ENCODE data around the gene CLEC17A. TPM values are rescaled to one million over a fixed set of nuclear protein-coding genes. Genes with fewer than 3 reads are reported as not detected.
A peak's percentile ranks its signal among the peaks of the same experiment; 100 is the strongest.
"Not testable (repeated sequence)": the region's sequence is repeated elsewhere in the genome, so short reads cannot be mapped to it uniquely, and the experiment has no call there.

Gene CLEC17A
- total and polyA plus RNA-seq, 8 donors, result 0.18 TPM; not detected in 6

- peak in 1 of 2 donors; percentile 34 for DNase-seq
- Histone ChIP-seq H3K4me3 (no peak overlapping the region), H3K36me3 (peaks cover 6 to 34% (median 22%) of the 10 kb centered on the region in 4 donors), H3K27me3 (no peaks in the 10 kb centered on the region), H3K27ac (no peak overlapping the region), H3K9me3 (no peaks in the 10 kb centered on the region), H3K4me1 (peaks cover 4 to 41% (median 22%) of the 10 kb centered on the region in 4 donors)
- intact Hi-C loops (cut with DNase I; ENCODE audit: low total_unique reads), result no loop called here
- WGBS, 5 donors, result 45 to 69% (median 53%) methylated on average over 15 of the region's 15 CpGs
- TF ChIP-seq, protein P1, sequence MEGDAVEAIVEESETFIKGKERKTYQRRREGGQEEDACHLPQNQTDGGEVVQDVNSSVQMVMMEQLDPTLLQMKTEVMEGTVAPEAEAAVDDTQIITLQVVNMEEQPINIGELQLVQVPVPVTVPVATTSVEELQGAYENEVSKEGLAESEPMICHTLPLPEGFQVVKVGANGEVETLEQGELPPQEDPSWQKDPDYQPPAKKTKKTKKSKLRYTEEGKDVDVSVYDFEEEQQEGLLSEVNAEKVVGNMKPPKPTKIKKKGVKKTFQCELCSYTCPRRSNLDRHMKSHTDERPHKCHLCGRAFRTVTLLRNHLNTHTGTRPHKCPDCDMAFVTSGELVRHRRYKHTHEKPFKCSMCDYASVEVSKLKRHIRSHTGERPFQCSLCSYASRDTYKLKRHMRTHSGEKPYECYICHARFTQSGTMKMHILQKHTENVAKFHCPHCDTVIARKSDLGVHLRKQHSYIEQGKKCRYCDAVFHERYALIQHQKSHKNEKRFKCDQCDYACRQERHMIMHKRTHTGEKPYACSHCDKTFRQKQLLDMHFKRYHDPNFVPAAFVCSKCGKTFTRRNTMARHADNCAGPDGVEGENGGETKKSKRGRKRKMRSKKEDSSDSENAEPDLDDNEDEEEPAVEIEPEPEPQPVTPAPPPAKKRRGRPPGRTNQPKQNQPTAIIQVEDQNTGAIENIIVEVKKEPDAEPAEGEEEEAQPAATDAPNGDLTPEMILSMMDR (IDR thresholded peaks at IDR 0.05), result no peak
- TF ChIP-seq EP300 (IDR thresholded peaks at IDR 0.05), result no peak
Observed at GRCh38 chr19:14550201-14550754, 32.6 kb upstream of the CLEC17A start.

- Histone ChIP-seq H3K36me3 (peaks cover 6 to 34% (median 22%) of the 10 kb centered on the region in 4 donors), H3K4me1 (peaks cover 9 to 42% (median 22%) of the 10 kb centered on the region in 4 donors), H3K27ac (peak overlapping the region in 1 of 5 donors; percentile 8)
- 50 to 73% (median 60%) methylated on average over 10 to 12 of the region's 12 CpGs for WGBS, 5 donors
- intact Hi-C loops (cut with DNase I; ENCODE audit: low total_unique reads); H3K9me3 ChIP-seq; H3K27me3 ChIP-seq; H3K4me3 ChIP-seq: not testable (repeated sequence)
- DNase-seq, result peak; percentile 44 to 93
Observed at GRCh38 chr19:14551134-14552005, 31.5 kb upstream of the CLEC17A start.

DNA sequence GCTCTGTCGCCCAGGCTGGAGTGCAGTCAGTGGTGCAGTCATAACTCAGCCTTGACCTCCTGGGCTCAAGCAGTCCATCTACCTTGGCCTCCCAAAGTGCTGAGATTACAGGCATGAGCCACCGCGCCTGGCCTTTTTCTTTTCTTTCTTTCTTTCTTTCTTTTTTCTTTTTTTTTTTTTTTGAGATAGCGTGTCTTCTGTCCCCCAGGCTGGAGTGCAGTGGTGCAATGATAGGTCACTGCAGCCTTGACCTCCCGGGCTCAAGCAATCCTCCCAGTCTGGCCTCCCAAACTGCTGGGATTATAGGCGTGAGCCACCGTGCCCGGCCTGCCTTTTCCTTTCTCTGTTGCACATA is 30.9 kb upstream of the CLEC17A start:
- H3K4me1 ChIP-seq, result peaks cover 14 to 48% (median 28%) of the 10 kb centered on the region in 4 donors
- H3K27ac ChIP-seq; H3K9me3 ChIP-seq; H3K27me3 ChIP-seq; DNase-seq; H3K4me3 ChIP-seq; intact Hi-C loops (cut with DNase I; ENCODE audit: low total_unique reads): not testable (repeated sequence)
- H3K36me3 ChIP-seq, result peaks cover 6 to 34% (median 22%) of the 10 kb centered on the region in 4 donors
- WGBS, 5 donors, result 81 to 92% (median 87%) methylated on average over 8 of the region's 8 CpGs

- Histone ChIP-seq H3K27me3 (no peaks in the 10 kb centered on the region), H3K27ac (no peak overlapping the region), H3K4me1 (peaks cover 14 to 53% (median 29%) of the 10 kb centered on the region in 4 donors), H3K4me3 (no peak overlapping the region), H3K36me3 (peaks cover 6 to 32% (median 21%) of the 10 kb centered on the region in 4 donors), H3K9me3 (no peaks in the 10 kb centered on the region)
- intact Hi-C loops (cut with DNase I; ENCODE audit: low total_unique reads), result no loop called here
- WGBS, 5 donors, result 87 to 93% (median 89%) methylated on average over 28 to 35 of the region's 35 CpGs
- no peak for TF ChIP-seq POLR2AphosphoS5 (IDR thresholded peaks at IDR 0.05)
- TF ChIP-seq, protein P1 (IDR thresholded peaks at IDR 0.05), result no peak
- TF ChIP-seq EP300 (IDR thresholded peaks at IDR 0.05), result no peak
- TF ChIP-seq POLR2A (IDR thresholded peaks at IDR 0.05), result no peak
- DNase-seq, result no peak
Observed at GRCh38 chr19:14553042-14553938, 29.6 kb upstream of the CLEC17A start.

GRCh38 chr19:14553939-14554243 is 29.0 kb upstream of the CLEC17A start:
- intact Hi-C loops (cut with DNase I; ENCODE audit: low total_unique reads), result no loop called here
- Histone ChIP-seq H3K36me3 (peaks cover 6 to 27% (median 18%) of the 10 kb centered on the region in 4 donors), H3K4me1 (peaks cover 14 to 53% (median 31%) of the 10 kb centered on the region in 4 donors), H3K27me3 (no peaks in the 10 kb centered on the region), H3K9me3 (no peaks in the 10 kb centered on the region), H3K4me3 (no peak overlapping the region), H3K27ac (no peak overlapping the region)
- WGBS, 5 donors, result 73 to 100% (median 86%) methylated on average over 1 to 9 of the region's 9 CpGs
- no peak for DNase-seq
- TF ChIP-seq EP300 (IDR thresholded peaks at IDR 0.05) (no peak), POLR2A (IDR thresholded peaks at IDR 0.05) (no peak), POLR2AphosphoS5 (IDR thresholded peaks at IDR 0.05) (no peak)
- TF ChIP-seq, protein P1 (IDR thresholded peaks at IDR 0.05), result no peak
